ENCODE results near the gene KIAA1549. TPM values are rescaled to one million over a fixed set of nuclear protein-coding genes. Genes with fewer than 3 reads are reported as not detected.
A peak's percentile ranks its signal among the peaks of the same experiment; 100 is the strongest.

Gene KIAA1549
- total and polyA plus RNA-seq, 9 of the 15 experiments (the other 6 are each of a cell fraction or from before 2014, with no cell fraction given): 0.01 to 0.29 (median 0.07) TPM

DNA sequence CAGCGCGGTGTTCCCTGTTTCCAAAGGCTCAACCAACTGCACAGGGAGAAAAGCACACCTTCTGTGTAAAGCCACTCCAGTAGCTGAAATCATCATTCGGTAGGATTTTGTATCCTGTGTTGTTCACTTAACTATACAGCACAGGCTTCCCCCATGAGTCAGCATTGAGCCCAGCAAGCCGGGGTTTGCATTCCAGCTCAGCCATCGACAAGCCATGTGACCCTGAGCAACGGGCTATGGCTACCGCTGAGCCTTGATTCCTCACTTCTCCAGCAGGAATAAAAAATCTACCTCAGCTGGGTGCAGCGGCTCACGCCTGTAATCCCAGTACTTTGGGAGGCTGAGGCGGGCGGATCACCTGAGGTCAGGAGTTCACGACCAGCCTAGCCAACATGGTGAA, 139.1 kb downstream of the KIAA1549 start (continued):
- TF ChIP-seq NFE2 (IDR thresholded peaks at IDR 0.05; ENCODE audit: low read depth) (peak; percentile 92), TEAD2 (tag; IDR thresholded peaks at IDR 0.05) (peak; percentile 60; the same call in 1 of the 2 replicates), FOSL1 (tag; conservative IDR thresholded peaks at IDR 0.05) (peak; percentile 59; the same call in 1 of the 2 replicates), PHF8 (IDR thresholded peaks at IDR 0.05; ENCODE audit: borderline replicate concordance, low read length) (no peak), NFE2L1 (tag; IDR thresholded peaks at IDR 0.05; ENCODE audit: borderline replicate concordance, low read depth) (peak; percentile 38; the same call in 1 of the 2 replicates), CEBPG (CRISPR knock-in tag; IDR thresholded peaks at IDR 0.05) (no peak), CEBPG (tag; conservative IDR thresholded peaks at IDR 0.05 in 1 of 2, IDR thresholded peaks at IDR 0.05 in 1 of 2) (no peak), ZNF282 (CRISPR knock-in tag; IDR thresholded peaks at IDR 0.05) (no peak), ATF7 (IDR thresholded peaks at IDR 0.05) (0 out of 2 replicates have a peak, but pooled peaks have one; percentile 16), EP300 (IDR thresholded peaks at IDR 0.05; ENCODE audit: low read length) (peak; percentile 59), ETV1 (tag; conservative IDR thresholded peaks at IDR 0.05; ENCODE audit: low read depth) (peak; percentile 38; the same call in 1 of the 2 replicates), NR4A1 (CRISPR knock-in tag; IDR thresholded peaks at IDR 0.05) (no peak), NR4A1 (tag; IDR thresholded peaks at IDR 0.05) (0 out of 2 replicates have a peak, but pooled peaks have one; percentile 51), CTBP1 (IDR thresholded peaks at IDR 0.05; ENCODE audit: borderline replicate concordance) (0 out of 2 replicates have a peak, but pooled peaks have one; percentile 28), MAFK (IDR thresholded peaks at IDR 0.05; ENCODE audit: low read length) (peak; percentile 76), ZEB2 (IDR thresholded peaks at IDR 0.05) (no peak)
- TF ChIP-seq, protein P1, sequence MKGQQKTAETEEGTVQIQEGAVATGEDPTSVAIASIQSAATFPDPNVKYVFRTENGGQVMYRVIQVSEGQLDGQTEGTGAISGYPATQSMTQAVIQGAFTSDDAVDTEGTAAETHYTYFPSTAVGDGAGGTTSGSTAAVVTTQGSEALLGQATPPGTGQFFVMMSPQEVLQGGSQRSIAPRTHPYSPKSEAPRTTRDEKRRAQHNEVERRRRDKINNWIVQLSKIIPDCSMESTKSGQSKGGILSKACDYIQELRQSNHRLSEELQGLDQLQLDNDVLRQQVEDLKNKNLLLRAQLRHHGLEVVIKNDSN (CRISPR knock-in tag; IDR thresholded peaks at IDR 0.05): peak; percentile 64
- TF ChIP-seq, protein P2, sequence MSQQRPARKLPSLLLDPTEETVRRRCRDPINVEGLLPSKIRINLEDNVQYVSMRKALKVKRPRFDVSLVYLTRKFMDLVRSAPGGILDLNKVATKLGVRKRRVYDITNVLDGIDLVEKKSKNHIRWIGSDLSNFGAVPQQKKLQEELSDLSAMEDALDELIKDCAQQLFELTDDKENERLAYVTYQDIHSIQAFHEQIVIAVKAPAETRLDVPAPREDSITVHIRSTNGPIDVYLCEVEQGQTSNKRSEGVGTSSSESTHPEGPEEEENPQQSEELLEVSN (IDR thresholded peaks at IDR 0.05; ENCODE audit: borderline replicate concordance in 1 of 2, extremely low read depth in 1 of 2, insufficient read depth in 1 of 2, insufficient read length in 1 of 2, low read depth in 1 of 2, low read length in 1 of 2, poor library complexity in 1 of 2, severe bottlenecking in 1 of 2): peak in 1 of 2 experiments; percentile 38
- TF ChIP-seq, protein P3, sequence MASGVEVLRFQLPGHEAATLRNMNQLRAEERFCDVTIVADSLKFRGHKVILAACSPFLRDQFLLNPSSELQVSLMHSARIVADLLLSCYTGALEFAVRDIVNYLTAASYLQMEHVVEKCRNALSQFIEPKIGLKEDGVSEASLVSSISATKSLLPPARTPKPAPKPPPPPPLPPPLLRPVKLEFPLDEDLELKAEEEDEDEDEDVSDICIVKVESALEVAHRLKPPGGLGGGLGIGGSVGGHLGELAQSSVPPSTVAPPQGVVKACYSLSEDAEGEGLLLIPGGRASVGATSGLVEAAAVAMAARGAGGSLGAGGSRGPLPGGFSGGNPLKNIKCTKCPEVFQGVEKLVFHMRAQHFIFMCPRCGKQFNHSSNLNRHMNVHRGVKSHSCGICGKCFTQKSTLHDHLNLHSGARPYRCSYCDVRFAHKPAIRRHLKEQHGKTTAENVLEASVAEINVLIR (CRISPR knock-in tag; IDR thresholded peaks at IDR 0.05): no peak
- TF ChIP-seq, protein P4, sequence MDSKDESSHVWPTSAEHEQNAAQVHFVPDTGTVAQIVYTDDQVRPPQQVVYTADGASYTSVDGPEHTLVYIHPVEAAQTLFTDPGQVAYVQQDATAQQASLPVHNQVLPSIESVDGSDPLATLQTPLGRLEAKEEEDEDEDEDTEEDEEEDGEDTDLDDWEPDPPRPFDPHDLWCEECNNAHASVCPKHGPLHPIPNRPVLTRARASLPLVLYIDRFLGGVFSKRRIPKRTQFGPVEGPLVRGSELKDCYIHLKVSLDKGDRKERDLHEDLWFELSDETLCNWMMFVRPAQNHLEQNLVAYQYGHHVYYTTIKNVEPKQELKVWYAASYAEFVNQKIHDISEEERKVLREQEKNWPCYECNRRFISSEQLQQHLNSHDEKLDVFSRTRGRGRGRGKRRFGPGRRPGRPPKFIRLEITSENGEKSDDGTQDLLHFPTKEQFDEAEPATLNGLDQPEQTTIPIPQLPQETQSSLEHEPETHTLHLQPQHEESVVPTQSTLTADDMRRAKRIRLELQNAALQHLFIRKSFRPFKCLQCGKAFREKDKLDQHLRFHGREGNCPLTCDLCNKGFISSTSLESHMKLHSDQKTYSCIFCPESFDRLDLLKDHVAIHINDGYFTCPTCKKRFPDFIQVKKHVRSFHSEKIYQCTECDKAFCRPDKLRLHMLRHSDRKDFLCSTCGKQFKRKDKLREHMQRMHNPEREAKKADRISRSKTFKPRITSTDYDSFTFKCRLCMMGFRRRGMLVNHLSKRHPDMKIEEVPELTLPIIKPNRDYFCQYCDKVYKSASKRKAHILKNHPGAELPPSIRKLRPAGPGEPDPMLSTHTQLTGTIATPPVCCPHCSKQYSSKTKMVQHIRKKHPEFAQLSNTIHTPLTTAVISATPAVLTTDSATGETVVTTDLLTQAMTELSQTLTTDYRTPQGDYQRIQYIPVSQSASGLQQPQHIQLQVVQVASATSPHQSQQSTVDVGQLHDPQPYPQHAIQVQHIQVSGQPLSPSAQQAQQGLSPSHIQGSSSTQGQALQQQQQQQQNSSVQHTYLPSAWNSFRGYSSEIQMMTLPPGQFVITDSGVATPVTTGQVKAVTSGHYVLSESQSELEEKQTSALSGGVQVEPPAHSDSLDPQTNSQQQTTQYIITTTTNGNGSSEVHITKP (IDR thresholded peaks at IDR 0.05; ENCODE audit: partially characterized antibody): peak; percentile 22
- TF ChIP-seq, protein P5, sequence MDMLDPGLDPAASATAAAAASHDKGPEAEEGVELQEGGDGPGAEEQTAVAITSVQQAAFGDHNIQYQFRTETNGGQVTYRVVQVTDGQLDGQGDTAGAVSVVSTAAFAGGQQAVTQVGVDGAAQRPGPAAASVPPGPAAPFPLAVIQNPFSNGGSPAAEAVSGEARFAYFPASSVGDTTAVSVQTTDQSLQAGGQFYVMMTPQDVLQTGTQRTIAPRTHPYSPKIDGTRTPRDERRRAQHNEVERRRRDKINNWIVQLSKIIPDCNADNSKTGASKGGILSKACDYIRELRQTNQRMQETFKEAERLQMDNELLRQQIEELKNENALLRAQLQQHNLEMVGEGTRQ (CRISPR knock-in tag; IDR thresholded peaks at IDR 0.05): peak; percentile 72
